Right renal cortex interstitium (tissue), 3 donors: ENCODE measurements around the gene SORBS1. TPM values are rescaled to one million over a fixed set of nuclear protein-coding genes. Genes with fewer than 3 reads are reported as not detected.

Experiments used
- DNase-seq, 3 donors: peaks; one replicate each; pipeline ENCODE4 v3.0.0-alpha.2; 2013; ENCODE audit warnings: low read depth in 3 of 3, low spot score in 2 of 3
- polyA plus RNA-seq, 3 donors: library from polyadenylated mRNA; unstranded; fragments of 120-200 nt; gene quantifications; one replicate each; pipeline ENCODE4 v1.2.1, GENCODE V29; 2013; ENCODE audit not compliant: insufficient read length in 3 of 3

Gene SORBS1
- polyA plus RNA-seq, 3 donors: 26.1 to 27.9 (median 26.6) TPM

DNA sequence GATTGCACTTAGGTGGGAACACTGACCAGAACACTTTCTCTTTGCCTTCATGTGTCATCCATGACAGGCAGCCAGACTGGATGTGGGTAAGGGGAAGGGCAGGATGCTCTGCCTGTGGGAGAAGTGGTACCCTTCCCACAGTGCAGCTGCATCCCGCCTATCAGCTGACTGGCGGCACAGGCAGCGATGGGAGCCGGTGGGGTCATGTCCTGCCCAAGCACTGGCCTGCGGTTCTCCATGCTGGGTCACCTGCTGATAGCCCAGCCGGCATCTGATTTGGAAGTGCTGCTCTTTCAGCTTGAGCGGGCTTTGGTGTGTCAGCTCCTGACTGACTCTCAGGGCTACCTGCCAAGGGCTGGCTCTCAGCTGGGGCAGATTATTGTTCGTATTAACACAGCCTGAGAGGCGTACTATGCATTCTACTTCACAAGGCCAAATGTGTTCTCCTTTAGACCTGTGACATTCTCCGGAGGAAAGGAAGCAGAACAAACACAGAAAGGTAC is 165.2 kb downstream of the SORBS1 start:
- DNase-seq: no peak

DNA sequence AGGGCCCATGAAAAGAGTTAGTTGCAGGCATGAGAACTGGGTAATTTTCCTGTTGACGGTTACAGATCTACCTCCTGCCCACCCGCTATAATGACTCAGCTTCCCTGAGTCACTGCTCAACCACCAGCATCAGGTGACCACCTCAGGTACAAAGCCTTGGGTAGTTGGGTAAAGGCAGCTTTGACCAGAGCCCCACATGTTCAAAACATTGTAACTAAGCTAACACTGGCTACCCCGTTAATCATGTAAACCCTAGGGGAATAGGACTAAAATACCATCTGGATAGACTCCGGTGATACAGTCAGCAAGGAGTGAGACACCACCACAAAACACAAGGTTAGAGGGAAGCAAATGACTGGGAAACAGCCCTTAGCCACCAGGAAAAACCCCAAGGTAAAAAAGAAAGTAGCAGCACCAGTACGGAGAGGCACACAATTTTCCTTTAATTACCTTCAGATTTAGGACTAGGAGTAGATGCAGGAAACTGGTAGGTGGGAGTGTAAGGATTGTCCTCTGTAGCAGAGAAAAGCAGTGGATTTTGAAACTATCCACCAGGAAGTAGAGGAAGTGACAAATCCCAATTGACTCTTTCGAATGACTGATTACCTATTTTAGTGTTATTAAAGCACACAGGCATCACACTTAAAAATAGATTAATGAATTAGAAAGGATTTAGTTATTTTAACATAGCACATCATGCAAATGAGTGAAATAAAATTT is 166.8 kb downstream of the SORBS1 start:
- no peak for DNase-seq

DNA sequence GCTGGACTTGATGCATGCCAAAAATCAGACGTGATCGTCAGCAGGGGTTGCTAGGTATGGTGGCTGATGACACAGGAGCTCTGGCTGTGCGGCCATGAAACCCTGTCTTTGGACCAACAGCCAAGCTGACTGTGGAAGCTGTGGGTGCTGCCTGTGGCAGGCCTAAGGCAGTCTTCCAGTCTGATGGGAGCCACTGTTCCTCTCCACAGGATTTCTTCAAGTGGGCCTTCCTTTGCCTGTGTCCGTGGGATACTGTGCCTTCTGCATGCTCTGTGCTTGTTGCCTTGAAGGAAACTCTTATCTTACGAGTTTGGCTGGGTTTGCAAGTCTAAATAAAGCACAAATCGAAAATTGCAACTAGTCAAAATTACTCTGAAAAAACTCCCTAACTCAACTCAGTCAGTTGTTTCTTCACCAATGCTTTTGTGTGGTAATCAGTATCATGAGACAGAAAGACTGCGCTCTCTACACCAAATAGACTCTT is 168.4 kb downstream of the SORBS1 start:
- DNase-seq: no peak

DNA sequence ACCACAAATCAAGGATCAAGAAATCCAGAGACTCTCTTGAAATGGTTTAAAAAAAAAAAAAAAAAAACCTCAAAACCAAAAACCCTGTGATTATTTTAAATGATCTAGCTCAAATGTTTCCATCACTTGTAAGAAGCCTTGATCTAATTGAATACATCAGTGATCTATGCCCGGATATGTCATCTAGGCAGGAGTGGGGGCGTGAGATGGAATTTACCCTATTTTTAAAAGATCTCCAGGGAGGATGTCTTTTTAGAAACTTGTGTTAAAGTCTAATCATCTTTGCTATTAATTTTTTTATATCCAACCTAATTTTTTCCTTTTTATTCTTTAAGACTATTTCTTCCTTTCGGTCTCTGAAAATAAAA is 169.0 kb downstream of the SORBS1 start:
- DNase-seq: no peak

DNA sequence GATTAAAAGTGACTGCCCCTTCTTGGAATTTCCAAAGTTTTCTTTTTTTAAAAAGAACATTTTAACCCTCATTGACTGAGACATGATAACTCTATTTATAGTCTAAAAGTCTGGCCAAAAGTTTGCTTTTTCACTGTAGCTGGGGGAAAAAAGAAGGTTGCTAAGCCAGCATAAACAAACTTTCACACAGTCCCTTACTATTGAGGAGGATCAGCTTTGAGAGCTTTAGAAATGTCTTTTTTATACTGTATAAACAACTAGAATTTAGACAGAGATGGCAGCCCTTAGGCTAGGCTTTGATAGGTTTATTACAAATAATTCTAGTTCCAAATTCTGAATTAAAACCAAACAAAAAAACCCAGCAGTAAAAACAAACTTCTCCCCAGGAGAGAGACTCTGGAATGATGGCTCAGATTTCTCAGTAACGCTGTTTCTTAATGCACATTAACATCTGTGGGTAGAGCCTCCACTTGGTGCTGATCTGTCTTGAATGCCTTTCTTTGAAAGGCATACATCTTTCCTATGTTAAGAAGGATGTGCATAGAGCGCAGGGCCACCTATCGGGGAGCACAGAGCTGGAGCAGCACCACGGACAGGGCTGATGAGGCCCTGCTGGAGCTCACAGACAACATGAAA is 169.5 kb downstream of the SORBS1 start:
- DNase-seq: peak in 2 of 3 donors; percentile 41 to 49

DNA sequence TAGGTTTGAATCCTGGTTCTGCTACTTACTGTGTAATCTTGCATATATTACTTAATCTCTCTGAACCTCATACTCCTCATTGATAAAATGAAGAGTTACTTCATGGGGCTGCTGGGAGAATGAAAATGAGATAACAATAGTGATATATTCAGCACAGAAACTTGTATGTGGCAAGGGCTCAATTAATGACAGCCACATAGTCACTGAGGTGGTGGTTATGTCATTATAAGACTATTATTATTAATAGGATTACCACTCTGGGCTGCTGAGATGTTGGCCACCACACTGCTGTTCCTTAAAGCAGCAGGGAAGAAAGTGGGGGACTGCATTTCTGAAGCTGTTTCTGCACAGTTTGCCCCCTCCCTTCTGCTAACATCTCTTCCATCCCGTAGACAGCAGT is 170.0 kb downstream of the SORBS1 start:
- DNase-seq: no peak

DNA sequence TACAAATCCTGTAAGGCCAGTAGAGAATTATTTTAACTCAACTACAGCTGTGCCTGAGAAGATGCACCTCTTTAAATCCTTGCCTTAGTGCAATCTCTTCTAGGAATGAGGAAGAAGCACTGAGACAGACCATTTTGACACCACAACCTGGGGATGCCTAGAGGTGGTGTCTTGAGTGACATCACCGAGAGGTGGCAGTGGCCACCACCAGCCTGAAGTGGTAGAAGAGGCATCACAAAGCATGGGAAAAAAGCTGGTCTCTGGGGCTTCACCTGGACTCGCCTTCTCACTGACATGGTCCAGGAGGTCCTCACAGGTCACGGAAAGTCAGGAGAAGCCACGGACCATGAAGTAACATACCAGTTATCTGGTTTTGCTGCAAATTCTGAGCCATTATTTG is 171.2 kb downstream of the SORBS1 start:
- DNase-seq: no peak

DNA sequence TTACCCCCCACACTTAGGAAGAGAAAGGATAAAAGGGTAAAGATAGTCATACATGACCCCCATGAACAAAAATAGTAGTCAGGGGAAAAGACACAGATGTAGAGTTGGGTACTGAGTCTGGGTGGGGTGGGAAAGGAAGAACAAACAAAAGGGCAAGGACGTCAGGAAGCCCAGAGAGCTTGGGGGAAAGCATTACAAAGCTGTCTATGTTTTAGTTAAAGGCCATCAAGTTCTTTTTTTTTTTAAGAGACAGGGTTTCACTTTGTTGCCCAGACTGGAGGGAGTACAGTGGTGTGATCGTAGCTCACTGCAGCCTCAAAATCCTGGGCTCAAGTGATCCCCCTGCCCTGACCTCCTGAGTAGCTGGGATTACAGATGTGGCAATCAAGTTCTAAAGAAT is 172.0 kb downstream of the SORBS1 start:
- no peak for DNase-seq

DNA sequence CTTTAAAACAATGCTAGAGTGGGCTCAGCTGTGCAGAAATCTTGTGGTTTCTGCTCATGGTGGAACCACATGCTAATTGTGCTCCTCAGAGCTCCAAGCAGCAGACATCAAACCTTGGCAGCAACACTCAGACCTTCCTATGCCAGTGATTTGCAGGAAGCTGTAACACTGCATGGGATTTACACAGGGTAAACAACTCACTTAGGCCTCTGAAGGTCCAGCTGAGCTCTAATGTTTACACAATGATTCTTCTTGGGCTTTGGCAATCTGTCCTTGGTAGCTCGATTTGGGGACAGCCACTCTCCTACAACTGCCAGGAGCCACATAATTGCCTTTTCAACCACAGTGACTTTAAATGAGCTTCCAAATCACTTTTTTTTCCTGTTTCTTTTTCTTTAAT is 172.6 kb downstream of the SORBS1 start:
- DNase-seq: no peak

DNA sequence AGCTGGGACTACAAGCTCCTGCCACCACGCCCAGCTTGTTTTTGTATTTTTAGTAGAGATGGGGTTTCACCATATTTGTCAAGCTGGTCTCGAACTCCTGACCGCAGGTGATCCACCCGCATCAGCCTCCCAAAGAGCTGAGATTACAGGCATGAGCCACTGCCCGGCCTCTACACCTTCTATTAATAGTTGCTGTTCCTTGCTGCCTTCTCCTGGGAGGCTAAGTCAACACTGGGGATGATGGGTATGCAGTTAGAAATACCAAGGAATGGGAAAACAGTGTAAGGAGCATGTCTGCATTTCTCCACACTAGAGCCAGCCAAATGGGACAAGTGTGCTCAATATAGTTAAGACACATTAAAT is 173.1 kb downstream of the SORBS1 start:
- DNase-seq: no peak

DNA sequence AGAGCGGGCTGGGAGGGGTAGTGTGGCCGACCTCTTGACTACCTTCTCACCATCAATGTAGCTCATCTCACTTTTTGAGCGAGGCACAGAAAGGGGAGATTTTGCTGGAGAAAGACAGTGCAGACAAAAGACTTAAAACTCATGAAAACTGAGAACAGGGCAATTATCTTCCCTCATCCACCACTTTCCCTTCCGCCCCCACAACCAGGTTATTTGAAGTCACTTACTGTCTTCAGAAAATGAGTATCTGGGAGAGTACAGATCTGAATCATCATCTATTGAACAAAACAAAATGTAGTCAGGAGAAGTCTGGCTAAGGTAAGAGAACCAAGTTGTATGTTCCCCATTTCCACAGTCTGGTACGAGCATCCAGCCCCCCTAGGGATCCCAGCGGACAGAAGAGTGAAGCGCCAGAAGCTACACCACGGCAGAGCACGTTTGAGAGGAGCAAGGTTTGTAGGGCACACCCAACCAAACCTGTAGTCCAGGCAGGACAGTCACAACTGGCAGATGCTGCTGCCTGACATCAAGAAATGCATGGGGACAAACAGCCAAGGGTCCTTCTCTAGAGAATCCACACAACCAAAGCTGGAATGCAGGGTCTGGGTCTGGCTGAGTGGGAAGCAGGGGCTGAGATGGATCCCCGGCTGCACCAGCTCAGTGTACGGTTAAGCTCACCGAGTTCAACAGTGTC is 177.0 kb downstream of the SORBS1 start:
- DNase-seq: no peak

DNA sequence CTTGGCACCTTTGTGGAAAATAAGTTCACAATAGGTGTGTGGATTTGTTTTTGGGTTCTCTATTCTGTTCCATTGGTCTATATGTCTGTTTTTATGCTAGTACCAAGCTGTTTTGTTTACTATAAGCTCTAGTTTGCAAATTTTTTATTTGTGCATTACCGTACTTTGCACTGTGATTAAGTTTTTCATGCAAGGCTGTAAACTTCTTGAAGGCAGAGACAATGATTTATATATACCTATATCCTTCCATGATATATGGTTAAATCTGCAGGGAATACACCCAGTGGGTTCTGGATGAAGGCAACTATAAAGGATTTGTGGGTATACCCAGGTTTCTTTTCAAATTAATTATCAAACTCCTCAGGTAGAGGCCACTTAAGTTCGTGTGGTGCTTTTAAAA is 178.6 kb downstream of the SORBS1 start:
- DNase-seq: no peak

DNA sequence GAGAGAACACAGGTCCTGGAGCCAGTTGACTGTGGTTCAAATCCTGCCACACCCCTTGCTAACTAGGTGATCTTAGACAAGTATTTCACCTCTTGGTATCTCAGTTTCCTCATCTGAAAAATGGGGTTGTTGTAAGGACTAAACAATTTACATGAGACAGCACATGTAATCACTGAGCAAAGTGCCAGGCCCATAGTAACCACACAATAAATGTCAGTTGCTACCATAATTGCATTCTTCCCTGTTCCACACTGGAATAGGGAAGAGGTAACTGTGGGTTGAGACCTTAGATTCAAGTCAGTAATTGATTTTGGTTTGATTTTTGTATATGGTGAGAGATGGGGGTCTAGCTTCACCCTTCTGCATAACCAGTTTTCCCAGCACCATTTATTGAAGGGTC is 179.0 kb downstream of the SORBS1 start:
- no peak for DNase-seq

DNA sequence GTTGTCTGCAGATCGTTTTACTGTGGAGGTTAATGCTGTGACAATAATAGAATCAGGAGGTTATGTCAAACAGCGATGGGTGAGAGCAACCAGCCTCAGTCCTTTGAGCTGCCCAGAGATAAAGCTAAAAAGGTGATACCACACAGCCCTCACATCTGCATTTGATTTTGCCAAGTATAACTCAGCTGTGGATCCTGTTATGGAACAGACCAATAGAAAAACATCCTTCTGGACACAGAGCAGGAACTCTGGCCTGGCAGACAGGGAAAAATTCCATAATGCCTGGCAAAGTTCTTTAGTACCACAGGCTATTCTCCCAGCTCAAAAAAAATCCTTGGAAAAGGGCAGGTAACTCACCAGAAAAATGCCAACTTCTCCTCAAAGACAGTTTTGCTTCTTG is 183.2 kb downstream of the SORBS1 start:
- no peak for DNase-seq

DNA sequence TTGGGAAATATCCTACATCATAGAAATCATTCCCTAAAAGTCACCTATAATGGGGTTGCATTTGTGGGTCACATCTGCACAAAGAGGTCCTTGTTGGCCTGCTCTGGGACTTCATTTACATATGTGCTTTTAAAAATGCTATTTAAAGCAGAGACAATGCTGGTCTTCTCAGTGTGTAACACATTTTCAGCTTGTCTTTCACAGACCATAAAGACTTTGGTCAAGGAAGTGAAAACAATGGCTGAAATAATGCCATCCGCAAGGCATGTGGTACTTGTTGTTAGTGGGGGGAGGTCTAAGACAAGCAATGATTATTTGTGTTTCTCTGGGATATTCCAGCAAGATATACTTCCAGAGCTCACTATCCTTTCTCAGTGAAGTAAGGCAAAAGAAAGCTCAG is 185.8 kb downstream of the SORBS1 start:
- no peak for DNase-seq

DNA sequence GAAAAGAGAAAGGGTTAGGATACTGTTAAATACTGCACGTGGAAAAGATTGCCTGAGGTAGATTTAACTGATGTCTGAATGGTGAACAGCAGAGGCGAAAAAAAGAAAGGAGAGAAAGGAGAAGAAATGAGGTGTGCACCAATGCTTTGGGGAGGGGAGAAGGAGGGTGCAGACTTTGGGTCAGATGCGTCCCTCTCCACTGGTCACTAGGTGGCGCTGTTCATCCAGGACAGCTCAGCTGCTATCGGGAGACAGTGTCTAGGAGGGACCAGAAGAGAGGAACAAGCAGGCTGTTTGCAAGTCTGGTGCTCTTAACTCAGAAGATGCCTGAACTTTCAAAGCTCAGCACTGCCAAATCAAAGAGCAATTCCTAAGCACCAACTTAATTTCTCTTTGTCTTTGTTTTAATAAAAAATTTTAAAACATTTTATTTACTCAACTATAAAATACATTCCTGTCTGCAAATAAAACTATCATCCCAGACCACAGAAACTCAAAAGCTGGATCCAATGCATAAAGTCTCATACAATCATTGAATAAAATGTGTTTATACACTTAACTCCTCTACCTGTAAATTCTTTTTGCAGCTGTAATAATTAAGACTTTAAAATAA is 186.5 kb downstream of the SORBS1 start:
- peak in 2 of 3 donors; percentile 50 to 58 for DNase-seq

DNA sequence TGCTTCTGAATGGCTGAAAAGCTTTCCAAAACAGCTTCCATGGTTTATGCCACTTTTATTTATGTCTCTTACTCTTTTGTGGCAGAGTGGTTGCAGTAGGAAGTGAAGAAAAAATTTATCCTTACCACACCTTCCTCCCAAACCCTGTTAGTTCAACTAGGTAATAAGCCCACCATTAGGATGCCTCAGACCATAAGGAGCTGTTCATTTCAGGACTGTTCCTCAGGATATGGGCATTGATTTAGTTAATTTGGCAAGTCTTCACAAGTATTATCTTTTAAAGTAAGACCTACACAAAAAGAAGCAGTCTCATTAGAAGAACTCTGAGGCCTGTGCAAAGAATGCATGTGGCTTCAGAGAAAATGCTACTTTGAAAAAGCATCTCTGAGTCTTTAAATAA is 187.5 kb downstream of the SORBS1 start:
- no peak for DNase-seq

DNA sequence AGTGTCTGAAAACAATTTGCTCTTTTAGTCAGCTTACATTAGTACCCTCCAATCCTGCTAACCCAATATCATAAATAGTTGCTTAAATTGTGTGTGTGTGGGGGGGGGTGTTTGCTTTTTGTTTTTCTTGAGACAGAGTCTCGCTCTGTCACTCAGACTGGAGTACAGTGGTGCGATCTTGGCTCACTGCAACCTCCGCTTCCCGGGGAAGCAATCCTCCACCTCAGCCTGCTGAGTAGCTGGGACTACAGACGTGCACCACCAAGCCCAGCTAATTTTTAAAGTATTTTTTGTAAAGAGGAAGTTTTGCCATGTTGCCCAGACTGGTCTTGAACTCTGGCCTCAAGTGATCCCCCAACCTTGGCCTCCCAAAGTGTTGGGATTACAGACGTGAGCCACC is 196.8 kb downstream of the SORBS1 start:
- no peak for DNase-seq

DNA sequence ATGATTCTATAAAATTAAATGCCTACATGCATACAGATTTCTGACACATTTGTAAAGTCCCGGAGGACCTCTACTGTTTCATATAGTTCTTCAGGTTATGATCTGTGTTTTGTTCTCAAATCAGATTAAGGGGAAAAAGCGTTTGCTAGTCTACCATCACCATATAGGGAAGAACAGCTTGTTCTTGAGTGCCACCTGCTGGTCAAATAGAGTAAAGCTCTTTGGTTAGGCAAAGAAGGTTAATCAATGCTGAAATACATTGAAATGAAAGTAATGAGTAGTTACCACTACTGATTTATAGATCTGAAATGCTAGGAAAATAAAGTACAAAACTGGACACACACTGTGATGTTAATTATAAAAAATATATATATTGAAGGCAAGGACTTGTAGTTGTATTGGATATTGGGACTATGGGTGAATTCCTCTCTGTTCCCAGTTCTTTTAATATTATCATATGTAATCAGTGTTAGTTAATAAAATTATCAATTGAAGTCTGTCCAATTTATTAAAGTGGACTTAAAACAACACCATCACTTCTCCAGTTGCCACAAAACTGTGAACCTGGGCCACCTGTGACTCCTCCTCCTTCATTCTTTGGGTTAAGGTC is 197.8 kb downstream of the SORBS1 start:
- peak; percentile 37 to 66 (median 45) for DNase-seq

DNA sequence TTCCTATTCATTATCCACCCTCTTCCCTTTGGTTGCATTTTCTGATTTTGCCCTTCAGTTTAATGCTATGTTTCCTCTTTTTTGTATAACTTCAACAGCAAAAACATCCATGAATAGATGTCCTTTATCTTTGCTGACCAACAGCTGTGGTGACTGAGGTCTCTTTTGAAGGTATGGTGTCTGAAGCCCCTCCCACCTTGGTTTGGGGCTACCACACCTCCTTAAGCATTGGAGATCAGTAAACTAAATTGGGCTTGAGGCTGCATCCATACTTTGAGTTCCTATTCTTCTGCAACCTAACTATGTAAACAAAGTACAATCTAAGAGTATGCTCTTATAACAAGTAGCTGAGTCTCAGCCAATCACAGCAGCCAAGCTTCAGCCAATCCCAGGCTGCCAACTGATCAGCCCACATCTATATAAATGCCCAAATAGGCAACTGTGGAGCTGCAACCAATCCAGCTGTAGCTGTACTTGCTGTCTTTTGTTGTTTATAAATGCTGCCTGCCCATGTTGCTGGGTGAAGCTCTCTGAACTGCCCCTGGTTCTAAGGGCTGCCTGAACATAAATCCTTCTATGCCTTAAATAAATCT is 201.0 kb downstream of the SORBS1 start:
- no peak for DNase-seq

DNA sequence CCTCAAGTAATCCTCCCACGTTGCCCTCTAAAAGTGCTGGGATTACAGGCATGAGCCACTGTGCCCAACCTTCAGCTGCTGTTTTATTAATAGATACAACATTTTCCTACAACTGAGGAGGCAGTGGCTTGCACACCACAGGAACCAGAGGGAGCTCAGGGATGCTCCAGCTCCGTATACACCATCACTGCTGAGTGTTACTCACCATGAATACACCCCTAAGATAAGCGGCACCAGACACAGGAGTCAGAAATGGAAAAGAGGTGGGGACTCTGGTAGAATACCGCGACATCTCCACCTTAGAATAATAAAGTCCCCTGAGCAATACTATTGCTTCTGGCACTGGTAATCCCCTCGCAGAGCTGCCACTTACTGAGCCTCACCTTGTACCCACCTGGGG is 201.7 kb downstream of the SORBS1 start:
- DNase-seq: no peak
